SKM-1 treated with dmso at 0.1 percent for 144 hours (cell line): ENCODE measurements around the gene DNAAF1.
"Not testable (repeated sequence)": the region's sequence is repeated elsewhere in the genome, so short reads cannot be mapped to it uniquely, and the experiment has no call there.

Experiments
- DNase-seq: peaks from one replicate; lab custom pipeline; 2025; ENCODE audit not compliant: unreplicated experiment; lab: John Stamatoyannopoulos, UW

DNAAF1 gene

DNA sequence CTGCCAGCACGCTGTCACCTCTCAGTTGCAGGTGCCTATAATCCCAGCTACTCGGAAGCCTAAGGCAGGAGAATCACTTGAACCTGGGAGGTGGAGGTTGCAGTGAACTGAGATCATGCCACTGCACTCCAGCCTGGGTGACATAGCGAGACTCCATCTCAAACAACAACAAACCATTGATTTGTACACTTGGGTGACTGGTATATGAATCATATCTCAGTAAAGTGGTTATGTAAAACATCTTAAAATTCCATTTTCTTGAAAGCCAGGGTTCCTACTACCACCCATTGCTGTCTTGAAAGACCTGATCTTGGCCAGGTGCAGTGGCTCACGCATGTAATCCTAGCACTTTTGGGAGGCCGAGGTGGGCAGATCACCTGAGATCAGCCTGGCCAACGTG is 60.0 kb downstream of the DNAAF1 start:
- DNase-seq, result not testable (repeated sequence)

DNA sequence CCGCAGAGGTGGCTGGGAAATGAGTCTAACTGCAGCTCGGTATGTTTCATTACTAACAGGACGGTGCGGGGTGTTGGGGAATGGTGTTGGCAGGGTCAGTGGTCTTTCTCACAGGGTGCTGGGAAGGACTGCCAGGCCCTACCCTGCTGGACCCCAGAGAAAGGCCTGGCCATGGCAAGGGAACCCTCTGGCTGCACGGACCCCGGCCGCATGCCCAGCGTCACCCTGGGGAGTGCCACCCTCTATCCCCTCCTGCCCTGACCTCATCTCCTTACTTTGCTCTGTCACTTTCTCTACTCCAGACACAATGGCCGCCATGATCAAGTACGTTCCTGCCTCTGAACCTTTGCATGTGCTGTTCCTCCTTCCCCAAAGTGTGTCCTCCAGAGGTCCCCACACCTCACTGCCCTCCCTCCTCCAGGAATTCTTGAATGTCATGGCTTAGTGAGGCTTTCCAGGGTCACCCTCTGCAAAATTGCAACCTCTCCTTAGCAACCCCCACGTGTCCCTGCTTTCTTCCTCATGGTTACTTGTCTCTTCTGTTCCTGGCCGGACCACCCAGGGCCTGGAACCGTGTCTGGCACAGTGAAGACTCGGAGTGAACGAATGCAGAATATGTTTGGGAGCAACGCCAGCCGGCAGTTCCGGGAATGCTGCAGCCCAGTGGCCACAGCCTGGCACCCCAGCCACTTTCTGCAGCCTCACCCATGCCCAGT is 61.0 kb downstream of the DNAAF1 start:
- no peak for DNase-seq

DNA sequence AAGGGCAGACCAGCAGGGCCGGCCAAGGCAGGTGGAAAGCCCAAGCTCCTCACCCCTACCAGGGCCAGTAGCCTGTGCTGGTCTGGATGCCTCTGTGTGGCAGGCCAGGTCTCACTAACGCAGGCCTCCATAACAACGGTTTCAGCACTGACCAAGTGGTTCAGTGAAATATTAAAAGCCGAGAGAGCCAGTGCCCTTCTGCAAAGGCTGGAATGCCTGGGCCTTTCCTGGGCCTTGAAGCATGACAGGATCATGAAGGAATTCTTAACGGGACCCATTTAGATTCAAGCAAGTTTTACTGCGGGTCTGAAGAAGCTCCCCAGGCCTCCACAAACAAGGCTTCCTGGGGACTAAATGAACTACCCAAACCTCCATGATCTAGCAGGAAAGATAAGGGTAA is 62.1 kb downstream of the DNAAF1 start:
- DNase-seq, result no peak

GRCh38 chr16:84207879-84208278 is 62.8 kb downstream of the DNAAF1 start:
- no peak for DNase-seq

GRCh38 chr16:84209989-84210388 is 64.9 kb downstream of the DNAAF1 start:
- DNase-seq, result no peak

DNA sequence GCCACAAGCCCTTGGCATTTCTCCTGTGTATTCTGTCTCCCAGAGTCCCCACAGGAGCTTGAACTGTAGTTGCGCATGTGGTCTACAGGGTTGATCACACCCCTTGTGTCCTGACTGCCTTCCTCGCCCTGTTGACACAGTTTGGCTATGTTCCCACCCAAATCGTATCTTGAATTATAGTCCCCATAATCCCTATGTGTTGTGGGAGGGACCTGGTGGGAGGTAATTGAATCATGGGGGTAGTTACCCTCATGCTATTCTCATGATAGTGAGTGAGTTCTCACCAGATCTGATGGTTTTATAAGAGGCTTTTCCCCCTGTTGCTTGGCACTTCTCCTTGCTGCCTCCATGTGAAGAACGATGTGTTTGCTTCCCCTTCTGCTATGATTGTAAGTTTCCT is 67.0 kb downstream of the DNAAF1 start:
- no peak for DNase-seq

GRCh38 chr16:84212631-84213030 is 67.5 kb downstream of the DNAAF1 start:
- DNase-seq, result no peak

- no peak for DNase-seq
Observed at GRCh38 chr16:84214451-84215066, 69.5 kb downstream of the DNAAF1 start.

DNA sequence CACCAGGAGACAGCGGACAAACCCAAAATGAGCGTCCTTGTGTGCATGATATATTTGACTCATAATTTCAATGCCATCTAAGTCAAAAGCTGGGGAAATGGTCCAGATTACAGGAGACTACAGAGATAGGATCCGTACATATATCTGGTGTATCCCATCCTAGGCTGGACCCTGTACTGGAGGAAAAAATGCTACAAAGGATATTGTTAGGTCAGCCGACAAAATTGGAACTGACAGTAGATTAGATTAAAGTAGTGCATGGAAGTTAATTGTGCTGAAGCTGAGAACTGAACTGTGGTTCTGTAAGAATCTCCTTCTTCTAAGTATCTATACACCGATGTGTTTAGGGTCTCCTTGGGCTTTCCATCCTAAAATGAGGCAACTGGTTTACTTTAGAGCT is 70.4 kb downstream of the DNAAF1 start:
- no peak for DNase-seq

DNA sequence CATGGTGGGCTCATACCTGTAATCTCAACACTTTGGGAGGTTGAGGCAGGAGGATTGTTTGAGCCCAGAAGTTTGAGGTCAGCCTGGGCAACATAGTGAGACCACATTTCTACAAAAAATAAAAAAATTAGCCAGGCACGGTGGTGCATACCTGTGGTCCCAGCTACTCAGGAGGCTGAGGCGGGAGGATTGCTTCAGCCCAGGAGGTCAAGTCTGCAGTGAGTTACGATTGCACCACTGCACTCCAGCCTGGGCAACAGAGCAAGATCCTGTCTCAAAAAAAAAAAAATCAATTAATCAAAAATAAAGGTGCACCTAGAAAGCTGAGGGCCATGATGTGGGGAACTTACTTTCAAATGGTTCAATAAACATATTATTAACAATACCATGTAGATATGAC is 71.0 kb downstream of the DNAAF1 start:
- not testable (repeated sequence) for DNase-seq

DNA sequence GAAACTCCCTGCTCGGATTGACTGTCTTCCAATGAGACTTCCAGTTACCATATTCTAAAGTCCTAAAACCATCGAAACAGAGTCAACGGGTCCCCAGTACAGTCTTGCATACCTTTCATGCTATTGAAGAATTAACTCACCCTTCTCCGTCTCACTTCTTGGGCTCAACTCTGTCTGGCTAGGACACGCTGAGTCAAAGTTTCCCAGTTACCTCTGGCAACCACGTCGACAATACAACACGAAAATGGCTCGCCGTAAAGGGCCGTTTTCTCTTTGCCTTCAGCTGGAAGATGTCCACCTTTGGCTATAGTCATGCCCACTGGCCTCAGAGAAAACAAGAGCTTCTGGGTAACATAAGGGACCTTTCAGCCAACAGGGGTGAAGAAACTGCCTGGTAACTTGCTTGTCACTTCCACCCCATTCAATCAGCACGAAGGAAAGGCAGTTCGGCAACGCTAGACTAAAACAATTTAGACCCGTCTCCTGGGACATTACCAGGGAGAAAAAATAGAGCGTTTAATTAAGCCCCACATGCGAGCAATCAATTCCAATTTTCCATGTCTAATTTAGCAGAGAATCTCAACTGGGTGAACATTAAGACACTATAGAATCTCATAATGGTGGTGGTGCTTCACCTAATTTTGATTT is 73.2 kb downstream of the DNAAF1 start:
- DNase-seq, result no peak

- DNase-seq, result no peak
Observed at GRCh38 chr16:84218956-84219355, 73.8 kb downstream of the DNAAF1 start.

- no peak for DNase-seq
Observed at GRCh38 chr16:84220851-84221250, 75.7 kb downstream of the DNAAF1 start.

DNA sequence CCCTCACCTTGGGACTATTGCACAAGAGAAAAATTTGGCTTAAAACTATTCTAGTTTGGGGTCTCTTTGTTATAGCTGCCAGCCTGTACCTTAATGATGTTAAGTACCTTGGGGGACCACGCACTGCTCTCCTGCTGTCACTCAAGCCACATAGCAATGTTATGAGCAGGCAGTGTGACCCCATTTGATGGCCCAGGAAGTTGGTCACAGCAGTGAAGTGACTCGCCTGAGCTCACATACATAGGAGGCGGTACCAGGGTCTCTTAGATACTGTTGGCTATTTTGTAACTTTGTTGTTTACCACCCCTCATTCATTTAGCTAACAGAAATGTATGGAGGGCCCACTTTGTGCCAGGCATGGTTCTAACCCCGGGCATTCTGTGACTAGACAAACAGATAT is 78.3 kb downstream of the DNAAF1 start:
- DNase-seq, result no peak

DNA sequence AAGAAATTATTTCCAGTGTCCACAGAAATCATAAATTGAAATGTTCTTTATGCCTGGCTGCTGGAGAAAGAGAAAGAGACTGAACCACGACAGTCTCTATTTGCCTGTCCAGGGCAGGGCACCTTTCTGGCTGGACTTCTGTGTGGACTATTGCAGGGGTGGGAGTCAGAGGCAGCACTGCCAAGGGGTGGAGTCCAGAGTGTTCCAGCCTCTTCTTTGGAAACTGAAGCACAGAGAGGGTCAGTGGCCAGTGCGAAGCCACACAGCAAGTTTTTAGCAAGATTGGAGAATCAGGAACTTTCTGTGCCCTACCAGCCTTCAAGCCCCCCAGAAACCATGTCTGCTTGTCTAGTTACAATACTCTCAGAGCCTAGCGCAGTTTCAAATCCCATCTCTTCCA is 79.4 kb downstream of the DNAAF1 start:
- no peak for DNase-seq

DNA sequence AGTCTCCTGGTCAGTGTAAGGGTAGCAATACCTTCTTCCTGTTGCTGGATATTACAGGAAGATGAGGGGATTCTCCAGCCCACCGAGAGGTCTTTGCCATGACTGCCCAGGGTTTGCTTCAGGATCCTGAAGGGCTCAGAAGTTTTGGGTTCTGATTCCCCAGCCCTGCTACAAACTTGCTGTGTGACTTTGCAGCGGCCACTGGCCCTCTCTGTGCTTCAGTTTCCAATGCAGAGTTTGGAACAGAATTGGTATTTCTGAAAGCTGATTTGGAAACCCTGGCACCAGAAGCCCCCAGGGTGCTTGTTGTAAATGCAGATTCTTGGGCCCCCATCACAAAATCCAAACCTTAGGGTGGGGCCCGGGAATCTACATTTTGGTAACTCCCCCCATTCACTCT is 80.0 kb downstream of the DNAAF1 start:
- DNase-seq, result no peak

DNA sequence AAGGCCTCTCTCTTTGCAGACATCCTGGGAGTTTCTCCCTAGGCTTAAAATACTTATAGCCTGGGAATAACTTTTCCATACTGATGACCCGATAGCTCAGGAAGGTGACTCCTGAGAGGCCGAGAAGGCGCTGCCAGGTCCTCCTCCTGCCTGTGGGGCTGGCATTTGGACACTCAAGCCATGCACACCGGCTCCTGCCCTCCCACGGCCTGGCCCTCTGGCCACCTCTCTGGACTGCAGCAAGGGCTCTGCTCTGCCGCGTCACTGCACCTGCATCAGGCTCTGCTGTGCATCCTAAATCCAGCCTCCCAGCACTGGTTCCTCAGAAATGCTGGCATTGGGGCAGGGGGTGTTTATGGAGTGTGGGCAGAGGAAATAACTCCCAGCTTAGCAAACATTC is 80.5 kb downstream of the DNAAF1 start:
- DNase-seq, result no peak

- no peak for DNase-seq
Observed at GRCh38 chr16:84226026-84226425, 80.9 kb downstream of the DNAAF1 start.
